RPMI7951 (cell line): ENCODE data around the gene LARP1. TPM values are rescaled to one million over a fixed set of nuclear protein-coding genes. Genes with fewer than 3 reads are reported as not detected.

Experiments
- DNase-seq: peaks from one replicate; pipeline ENCODE4 v3.0.0-alpha.2; 2012; ENCODE audit warnings: low read depth
- total RNA-seq: library from RNA; depleted of rRNA; stranded (reverse); fragments of >200 nt; shearing (Covaris generic); gene quantifications from 2 replicates; pipeline ENCODE4 v1.2.3, GENCODE V29; 2014; rRNA removed

Gene LARP1
- total RNA-seq, 1 experiment from 2014 or later: 32.4 TPM

GRCh38 chr5:154857530-154858296, 102.5 kb downstream of the LARP1 start:
- DNase-seq: peak; percentile 95

GRCh38 chr5:154858297-154858971, 103.3 kb downstream of the LARP1 start, which contains the start of gene CNOT8:
Gene CNOT8, plus strand, starts transcription at chr5:154858627. Its CDS starts 4,652 bp downstream, at chr5:154863279.
- DNase-seq: peak; percentile 95

- DNase-seq: no peak
Observed at GRCh38 chr5:154858972-154859871, 104.0 kb downstream of the LARP1 start.

GRCh38 chr5:154860123-154860522, 104.9 kb downstream of the LARP1 start:
- DNase-seq: peak; percentile 24

- DNase-seq: no peak
Observed at GRCh38 chr5:154860765-154861164, 105.6 kb downstream of the LARP1 start.

- no peak for DNase-seq
Observed at GRCh38 chr5:154861946-154862345, 106.8 kb downstream of the LARP1 start.

- no peak for DNase-seq
Observed at GRCh38 chr5:154862766-154863165, 107.6 kb downstream of the LARP1 start.

- no peak for DNase-seq
Observed at GRCh38 chr5:154863291-154864080, 108.3 kb downstream of the LARP1 start.

- no peak for DNase-seq
Observed at GRCh38 chr5:154865466-154866184, 110.4 kb downstream of the LARP1 start.

- no peak for DNase-seq
Observed at GRCh38 chr5:154866841-154867240, 111.7 kb downstream of the LARP1 start.

Other genes with a start within 250 kb of the LARP1 start
- gene FAXDC2, start 95.2 kb downstream of the LARP1 start, total RNA-seq: 3.4 and 6.4 TPM in 2 replicates
- gene CNOT8, start 103.2 kb downstream of the LARP1 start, total RNA-seq: 59.5 and 60.0 TPM in 2 replicates
- gene GEMIN5, start 182.8 kb downstream of the LARP1 start, total RNA-seq: 7.1 and 8.1 TPM in 2 replicates
- 24.4 and 24.7 TPM in 2 replicates for gene MRPL22, start 185.7 kb downstream of the LARP1 start, total RNA-seq